ENCODE results near the gene ZNF318. TPM values are rescaled to one million over a fixed set of nuclear protein-coding genes. Genes with fewer than 3 reads are reported as not detected.
"Not testable (repeated sequence)": the region's sequence is repeated elsewhere in the genome, so short reads cannot be mapped to it uniquely, and the experiment has no call there.

Gene ZNF318
- polyA plus RNA-seq, 1 donor from 2014 or later: 11.7 TPM

DNA sequence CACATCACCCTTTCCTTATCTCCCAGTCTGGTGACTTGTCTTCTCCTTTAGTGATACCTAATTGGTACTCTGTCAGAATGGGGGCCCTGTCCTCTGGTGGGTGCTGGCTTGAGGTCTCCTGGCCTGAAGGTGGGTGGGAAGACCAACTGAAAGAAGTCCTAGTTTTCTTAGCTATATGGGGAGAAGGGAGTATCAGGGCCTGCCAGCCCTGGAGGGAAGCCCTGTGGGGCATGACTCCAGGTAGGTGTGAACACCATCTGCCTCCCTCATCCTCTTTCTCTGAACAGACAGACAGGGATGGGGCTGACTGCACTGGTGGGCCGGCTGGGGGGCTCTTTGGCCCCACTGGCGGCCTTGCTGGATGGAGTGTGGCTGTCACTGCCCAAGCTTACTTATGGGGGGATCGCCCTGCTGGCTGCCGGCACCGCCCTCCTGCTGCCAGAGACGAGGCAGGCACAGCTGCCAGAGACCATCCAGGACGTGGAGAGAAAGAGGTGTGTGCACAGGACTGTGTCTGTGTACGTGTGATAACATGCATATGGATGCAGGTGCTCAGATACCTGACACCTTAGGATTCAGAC, 65.6 kb downstream of the ZNF318 start:
- Histone ChIP-seq H3K36me3 (ENCODE audit: insufficient read depth, low read length) (no peaks in the 10 kb centered on the region), H3K27me3 (ENCODE audit: insufficient read depth, low read depth, low read length) (peaks cover 11% of the 10 kb centered on the region), H4K20me1 (ENCODE audit: insufficient read depth) (no peaks in the 10 kb centered on the region), H3K9me2 (ENCODE audit: insufficient read depth, low read length) (no peaks in the 10 kb centered on the region), H3K9ac (ENCODE audit: low read length) (no peak overlapping the region), H3K4me3 (ENCODE audit: low read length) (no peak overlapping the region), H3K9me3 (ENCODE audit: low read length) (no peaks in the 10 kb centered on the region), H3K27ac (ENCODE audit: low read length) (no peak overlapping the region), H3F3A (ENCODE audit: insufficient read depth, low read length, poor library complexity, severe bottlenecking) (no peaks in the 10 kb centered on the region), H3K79me2 (replicated peaks; ENCODE audit: insufficient read depth, low read length) (no peaks in the 10 kb centered on the region), H2AFZ (ENCODE audit: low read depth, low read length) (no peak overlapping the region), H3K4me2 (ENCODE audit: low read length) (no peak overlapping the region)
- TF ChIP-seq SMC3 (conservative IDR thresholded peaks at IDR 0.05; ENCODE audit: poor library complexity): no peak
- no peak for TF ChIP-seq EP300 (conservative IDR thresholded peaks at IDR 0.05; ENCODE audit: poor library complexity, severe bottlenecking)

DNA sequence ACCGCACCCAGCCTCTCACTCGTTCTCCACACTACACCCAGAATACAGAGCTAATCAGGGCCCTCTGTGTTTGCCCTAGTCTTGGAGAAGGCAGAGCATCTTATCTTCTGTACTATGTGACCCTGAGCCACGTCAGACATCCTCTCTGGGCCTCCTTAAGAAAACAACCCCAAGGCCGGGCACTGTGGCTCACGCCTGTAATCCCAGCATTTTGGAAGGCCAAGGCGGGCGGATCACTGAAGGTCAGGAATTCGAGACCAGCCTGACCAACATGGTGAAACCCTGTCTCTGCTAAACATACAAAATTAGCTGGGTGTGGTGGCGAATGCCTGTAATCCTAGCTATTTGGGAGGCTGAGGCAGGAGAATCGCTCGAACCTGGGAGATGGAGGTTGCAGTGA, 66.4 kb downstream of the ZNF318 start:
- not testable (repeated sequence) for H2AFZ ChIP-seq (ENCODE audit: low read depth, low read length); H3K79me2 ChIP-seq (replicated peaks; ENCODE audit: insufficient read depth, low read length); H3K9me3 ChIP-seq (ENCODE audit: low read length); H3K27ac ChIP-seq (ENCODE audit: low read length); H3K9ac ChIP-seq (ENCODE audit: low read length); H3K4me2 ChIP-seq (ENCODE audit: low read length); H3K36me3 ChIP-seq (ENCODE audit: insufficient read depth, low read length); H3K27me3 ChIP-seq (ENCODE audit: insufficient read depth, low read depth, low read length); H3K9me2 ChIP-seq (ENCODE audit: insufficient read depth, low read length); H3F3A ChIP-seq (ENCODE audit: insufficient read depth, low read length, poor library complexity, severe bottlenecking); H3K4me3 ChIP-seq (ENCODE audit: low read length); H4K20me1 ChIP-seq (ENCODE audit: insufficient read depth)

DNA sequence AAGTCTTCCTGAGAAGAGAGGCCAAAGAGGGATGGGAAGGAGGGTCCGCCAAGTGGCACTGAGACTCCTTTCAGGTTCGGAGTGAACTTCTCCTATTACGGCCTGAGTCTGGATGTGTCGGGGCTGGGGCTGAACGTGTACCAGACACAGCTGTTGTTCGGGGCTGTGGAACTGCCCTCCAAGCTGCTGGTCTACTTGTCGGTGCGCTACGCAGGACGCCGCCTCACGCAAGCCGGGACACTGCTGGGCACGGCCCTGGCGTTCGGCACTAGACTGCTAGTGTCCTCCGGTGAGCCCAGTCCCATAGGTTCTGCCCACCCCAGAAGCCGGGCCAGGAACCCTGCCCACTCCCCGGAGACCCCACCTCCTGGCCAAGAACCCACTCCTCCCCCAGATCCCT, 67.3 kb downstream of the ZNF318 start:
- no peaks in the 10 kb centered on the region for H3K9me2 ChIP-seq (ENCODE audit: insufficient read depth, low read length)
- no peaks in the 10 kb centered on the region for H3K27me3 ChIP-seq (ENCODE audit: insufficient read depth, low read depth, low read length)
- H2AFZ ChIP-seq (ENCODE audit: low read depth, low read length): no peak overlapping the region
- H3K9ac ChIP-seq (ENCODE audit: low read length): no peak overlapping the region
- H3F3A ChIP-seq (ENCODE audit: insufficient read depth, low read length, poor library complexity, severe bottlenecking): no peaks in the 10 kb centered on the region
- no peak overlapping the region for H3K27ac ChIP-seq (ENCODE audit: low read length)
- H3K4me3 ChIP-seq (ENCODE audit: low read length): no peak overlapping the region
- H4K20me1 ChIP-seq (ENCODE audit: insufficient read depth): no peaks in the 10 kb centered on the region
- TF ChIP-seq SMC3 (conservative IDR thresholded peaks at IDR 0.05; ENCODE audit: poor library complexity): no peak
- no peak for TF ChIP-seq POLR2AphosphoS5 (IDR thresholded peaks at IDR 0.05)
- no peak for TF ChIP-seq TAF1 (IDR thresholded peaks at IDR 0.05; ENCODE audit: low read depth)
- TF ChIP-seq RAD21 (conservative IDR thresholded peaks at IDR 0.05): no peak
- TF ChIP-seq, protein P1, sequence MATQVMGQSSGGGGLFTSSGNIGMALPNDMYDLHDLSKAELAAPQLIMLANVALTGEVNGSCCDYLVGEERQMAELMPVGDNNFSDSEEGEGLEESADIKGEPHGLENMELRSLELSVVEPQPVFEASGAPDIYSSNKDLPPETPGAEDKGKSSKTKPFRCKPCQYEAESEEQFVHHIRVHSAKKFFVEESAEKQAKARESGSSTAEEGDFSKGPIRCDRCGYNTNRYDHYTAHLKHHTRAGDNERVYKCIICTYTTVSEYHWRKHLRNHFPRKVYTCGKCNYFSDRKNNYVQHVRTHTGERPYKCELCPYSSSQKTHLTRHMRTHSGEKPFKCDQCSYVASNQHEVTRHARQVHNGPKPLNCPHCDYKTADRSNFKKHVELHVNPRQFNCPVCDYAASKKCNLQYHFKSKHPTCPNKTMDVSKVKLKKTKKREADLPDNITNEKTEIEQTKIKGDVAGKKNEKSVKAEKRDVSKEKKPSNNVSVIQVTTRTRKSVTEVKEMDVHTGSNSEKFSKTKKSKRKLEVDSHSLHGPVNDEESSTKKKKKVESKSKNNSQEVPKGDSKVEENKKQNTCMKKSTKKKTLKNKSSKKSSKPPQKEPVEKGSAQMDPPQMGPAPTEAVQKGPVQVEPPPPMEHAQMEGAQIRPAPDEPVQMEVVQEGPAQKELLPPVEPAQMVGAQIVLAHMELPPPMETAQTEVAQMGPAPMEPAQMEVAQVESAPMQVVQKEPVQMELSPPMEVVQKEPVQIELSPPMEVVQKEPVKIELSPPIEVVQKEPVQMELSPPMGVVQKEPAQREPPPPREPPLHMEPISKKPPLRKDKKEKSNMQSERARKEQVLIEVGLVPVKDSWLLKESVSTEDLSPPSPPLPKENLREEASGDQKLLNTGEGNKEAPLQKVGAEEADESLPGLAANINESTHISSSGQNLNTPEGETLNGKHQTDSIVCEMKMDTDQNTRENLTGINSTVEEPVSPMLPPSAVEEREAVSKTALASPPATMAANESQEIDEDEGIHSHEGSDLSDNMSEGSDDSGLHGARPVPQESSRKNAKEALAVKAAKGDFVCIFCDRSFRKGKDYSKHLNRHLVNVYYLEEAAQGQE (IDR thresholded peaks at IDR 0.05; ENCODE audit: borderline replicate concordance): no peak
- no peaks in the 10 kb centered on the region for H3K9me3 ChIP-seq (ENCODE audit: low read length)
- no peaks in the 10 kb centered on the region for H3K36me3 ChIP-seq (ENCODE audit: insufficient read depth, low read length)
- H3K4me2 ChIP-seq (ENCODE audit: low read length): no peak overlapping the region
- H3K79me2 ChIP-seq (replicated peaks; ENCODE audit: insufficient read depth, low read length): no peaks in the 10 kb centered on the region

Data from neural cell (in vitro differentiated cells).